Measurements from ENCODE around the gene UTP14A. TPM values are rescaled to one million over a fixed set of nuclear protein-coding genes. Genes with fewer than 3 reads are reported as not detected.

Gene UTP14A
- total and polyA plus RNA-seq, 2 donors (not counting 3 experiments of a cell fraction or from before 2014, with no cell fraction given), result 6.5 to 27.7 TPM

Other genes with a start within 250 kb of the UTP14A start
- gene XPNPEP2, start 167.2 kb upstream of the UTP14A start, total RNA-seq, result not detected in 2 replicates
- gene XPNPEP2, start 167.2 kb upstream of the UTP14A start, polyA plus RNA-seq, result 0.03 and 0.04 TPM in 2 replicates
- gene SASH3, start 126.2 kb upstream of the UTP14A start, total RNA-seq, result not detected in 2 replicates
- not detected in 2 replicates for gene SASH3, start 126.2 kb upstream of the UTP14A start, polyA plus RNA-seq
- gene ZDHHC9, start 62.3 kb upstream of the UTP14A start, total RNA-seq, result 33.6 and 38.2 TPM in 2 replicates
- gene ZDHHC9, start 62.3 kb upstream of the UTP14A start, polyA plus RNA-seq, result 24.6 and 27.4 TPM in 2 replicates
- 13.1 and 16.7 TPM in 2 replicates for gene BCORL1, start 76.5 kb downstream of the UTP14A start, total RNA-seq
- gene BCORL1, start 76.5 kb downstream of the UTP14A start, polyA plus RNA-seq, result 1.8 TPM in 2 replicates
- gene ELF4, start 204.3 kb downstream of the UTP14A start, total RNA-seq, result 32.9 and 33.4 TPM in 2 replicates
- gene ELF4, start 204.3 kb downstream of the UTP14A start, polyA plus RNA-seq, result 31.6 and 31.9 TPM in 2 replicates

Data from endothelial cell of umbilical vein (primary cell).